Measurements from ENCODE around the gene HOXA6. TPM values are rescaled to one million over a fixed set of nuclear protein-coding genes. Genes with fewer than 3 reads are reported as not detected.
A peak's percentile ranks its signal among the peaks of the same experiment; 100 is the strongest.

Gene HOXA6
- total RNA-seq, 1 donor from 2014 or later: not detected

DNA sequence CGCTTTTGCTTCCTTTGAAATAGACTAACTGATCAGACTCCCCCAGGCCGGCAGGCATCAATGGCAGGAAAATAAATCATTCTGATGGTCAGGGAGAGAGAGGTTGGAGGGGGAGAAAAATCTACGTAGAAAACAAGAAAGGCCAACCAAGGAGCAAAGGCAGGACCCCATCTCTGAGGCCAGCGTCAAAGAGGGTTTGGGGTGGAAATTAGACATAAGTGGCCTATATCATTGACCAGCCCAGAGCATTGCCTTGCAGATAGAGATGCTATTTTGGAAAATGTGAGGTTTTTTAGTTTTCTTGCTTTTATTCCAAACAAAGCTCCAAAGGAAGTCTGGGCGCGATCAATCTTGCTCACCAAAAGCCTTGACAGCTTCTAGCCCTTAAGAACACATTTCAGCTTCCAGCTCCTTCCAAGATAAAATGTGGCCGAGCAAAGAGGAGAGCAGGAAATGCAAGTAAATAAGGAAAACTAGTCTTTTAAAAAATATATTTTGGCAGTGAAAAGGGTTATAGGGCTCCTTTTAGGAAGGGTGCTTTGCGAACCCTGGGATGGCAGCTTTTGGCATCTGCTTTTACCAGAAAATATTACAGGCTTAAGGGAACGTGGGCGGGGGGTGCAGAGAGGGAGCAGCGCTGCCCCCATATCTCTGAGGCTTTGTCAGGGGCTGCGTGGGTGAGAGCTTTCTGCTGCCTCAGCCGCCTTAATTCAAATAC lies 43.1 kb downstream of the HOXA6 start:
- TF ChIP-seq, protein P1, sequence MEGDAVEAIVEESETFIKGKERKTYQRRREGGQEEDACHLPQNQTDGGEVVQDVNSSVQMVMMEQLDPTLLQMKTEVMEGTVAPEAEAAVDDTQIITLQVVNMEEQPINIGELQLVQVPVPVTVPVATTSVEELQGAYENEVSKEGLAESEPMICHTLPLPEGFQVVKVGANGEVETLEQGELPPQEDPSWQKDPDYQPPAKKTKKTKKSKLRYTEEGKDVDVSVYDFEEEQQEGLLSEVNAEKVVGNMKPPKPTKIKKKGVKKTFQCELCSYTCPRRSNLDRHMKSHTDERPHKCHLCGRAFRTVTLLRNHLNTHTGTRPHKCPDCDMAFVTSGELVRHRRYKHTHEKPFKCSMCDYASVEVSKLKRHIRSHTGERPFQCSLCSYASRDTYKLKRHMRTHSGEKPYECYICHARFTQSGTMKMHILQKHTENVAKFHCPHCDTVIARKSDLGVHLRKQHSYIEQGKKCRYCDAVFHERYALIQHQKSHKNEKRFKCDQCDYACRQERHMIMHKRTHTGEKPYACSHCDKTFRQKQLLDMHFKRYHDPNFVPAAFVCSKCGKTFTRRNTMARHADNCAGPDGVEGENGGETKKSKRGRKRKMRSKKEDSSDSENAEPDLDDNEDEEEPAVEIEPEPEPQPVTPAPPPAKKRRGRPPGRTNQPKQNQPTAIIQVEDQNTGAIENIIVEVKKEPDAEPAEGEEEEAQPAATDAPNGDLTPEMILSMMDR (IDR thresholded peaks at IDR 0.05; ENCODE audit: partially characterized antibody, unreplicated experiment): no peak
- Mint-ChIP-seq H3K4me3 (ENCODE audit: unreplicated experiment) (no peak overlapping the region), H3K27me3 (ENCODE audit: unreplicated experiment) (peaks cover 65% of the 10 kb centered on the region), H3K36me3 (ENCODE audit: unreplicated experiment) (peaks cover 2% of the 10 kb centered on the region), H3K4me1 (ENCODE audit: low read depth, unreplicated experiment) (peaks cover 8% of the 10 kb centered on the region), H3K9me3 (ENCODE audit: unreplicated experiment) (peaks cover 40% of the 10 kb centered on the region), H3K27ac (ENCODE audit: unreplicated experiment) (no peak overlapping the region)
- DNase-seq: no peak

DNA sequence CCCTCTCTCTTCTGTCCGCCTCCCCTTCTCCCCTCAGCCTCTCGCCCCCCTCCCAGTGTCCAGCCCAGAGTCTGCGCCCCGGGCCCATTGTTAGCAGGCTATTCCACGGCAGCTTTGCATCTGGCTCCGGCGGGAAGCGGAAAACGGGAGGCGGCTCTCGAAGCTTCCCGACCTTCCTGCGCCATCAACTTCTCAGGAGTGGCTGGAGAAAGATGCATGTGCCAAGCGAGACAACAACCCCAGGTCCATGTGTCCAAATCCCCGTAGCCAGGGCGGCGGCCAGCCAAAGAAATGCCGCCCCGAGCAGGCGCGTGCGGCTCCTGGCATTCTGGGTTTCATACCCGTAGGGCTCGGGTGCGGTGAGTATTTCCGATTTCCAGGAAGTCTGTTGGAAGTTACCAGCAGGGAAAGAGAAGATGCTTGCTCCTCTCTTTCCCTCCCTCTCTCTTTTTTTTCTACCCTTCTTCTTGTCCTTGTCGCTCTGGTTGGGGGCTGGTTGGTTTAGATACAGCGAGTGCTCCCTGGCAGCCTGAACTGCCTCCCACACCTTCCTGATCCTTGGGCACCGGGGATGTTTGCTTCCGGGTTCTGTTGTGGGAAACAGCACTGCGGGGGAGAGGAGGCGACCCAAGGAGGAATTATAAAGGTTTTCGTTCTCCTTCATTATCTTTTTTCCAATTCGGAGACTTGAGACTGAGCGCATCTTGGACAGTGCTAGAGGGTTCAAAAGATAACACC lies 43.9 kb downstream of the HOXA6 start:
- Mint-ChIP-seq H3K27ac (ENCODE audit: unreplicated experiment) (no peak overlapping the region), H3K4me3 (ENCODE audit: unreplicated experiment) (peak overlapping the region; percentile 18), H3K36me3 (ENCODE audit: unreplicated experiment) (peaks cover 4% of the 10 kb centered on the region), H3K9me3 (ENCODE audit: unreplicated experiment) (peaks cover 43% of the 10 kb centered on the region), H3K4me1 (ENCODE audit: low read depth, unreplicated experiment) (peaks cover 14% of the 10 kb centered on the region), H3K27me3 (ENCODE audit: unreplicated experiment) (peaks cover 67% of the 10 kb centered on the region)
- no peak for DNase-seq
- TF ChIP-seq, protein P1 (IDR thresholded peaks at IDR 0.05; ENCODE audit: partially characterized antibody, unreplicated experiment): no peak

DNA sequence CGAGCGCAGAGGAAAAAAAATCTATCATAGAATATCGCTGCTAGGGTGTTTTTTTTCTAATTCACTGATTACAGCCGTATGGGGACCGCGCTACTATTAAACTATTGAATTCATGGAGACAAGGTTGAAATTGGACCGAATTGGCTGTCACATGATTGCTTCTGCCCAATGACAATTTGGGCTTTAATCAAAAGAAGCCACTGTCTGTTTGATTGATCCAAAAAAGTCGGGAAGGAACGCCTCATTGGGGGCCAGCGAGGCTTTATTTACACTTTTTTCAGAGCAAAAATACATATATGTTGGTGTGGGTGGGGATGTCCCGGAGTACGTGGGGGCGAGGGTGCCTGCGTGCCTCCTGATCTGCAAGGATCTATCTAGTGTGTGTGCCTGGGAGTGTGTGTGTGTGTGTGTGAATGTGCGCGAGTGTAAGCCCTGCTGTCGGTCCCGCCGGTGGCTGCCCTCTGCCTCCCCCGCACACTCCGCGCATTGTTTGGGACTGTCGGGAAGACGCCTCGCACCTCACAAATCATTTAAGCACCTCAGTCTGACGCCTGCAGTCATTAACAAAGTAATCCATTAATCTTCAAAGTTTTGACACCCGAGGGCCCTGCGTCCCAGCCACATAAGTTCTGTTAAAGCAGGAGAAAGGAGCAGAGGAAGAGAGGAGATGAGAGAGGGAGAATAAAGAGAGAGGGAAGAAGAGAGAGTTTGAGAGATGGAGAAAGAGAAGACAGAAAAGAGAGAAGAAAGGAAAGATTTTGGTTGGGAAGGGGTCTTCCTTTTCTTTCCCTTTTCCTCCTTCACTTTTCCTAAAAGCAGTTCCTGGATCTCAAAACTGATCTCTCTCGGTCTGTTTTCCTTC lies 44.8 kb downstream of the HOXA6 start, which contains the start of gene HOXA2:
HOXA2 (minus strand) TSS at position 103 of the 862 bp plus-strand sequence. CDS start 183 bp downstream, outside the sequence.
- H3K9me3 Mint-ChIP-seq (ENCODE audit: unreplicated experiment): peaks cover 44% of the 10 kb centered on the region
- peaks cover 13% of the 10 kb centered on the region for H3K4me1 Mint-ChIP-seq (ENCODE audit: low read depth, unreplicated experiment)
- H3K4me3 Mint-ChIP-seq (ENCODE audit: unreplicated experiment): peak within 1 kb of the TSS; percentile 27
- peak within 1 kb of the TSS; percentile 49 for H3K27ac Mint-ChIP-seq (ENCODE audit: unreplicated experiment)
- H3K36me3 Mint-ChIP-seq (ENCODE audit: unreplicated experiment): peaks cover 4% of the 10 kb centered on the region
- H3K27me3 Mint-ChIP-seq (ENCODE audit: unreplicated experiment): peaks cover 70% of the 10 kb centered on the region
- TF ChIP-seq, protein P1 (IDR thresholded peaks at IDR 0.05; ENCODE audit: partially characterized antibody, unreplicated experiment): no peak
- DNase-seq: no peak

DNA sequence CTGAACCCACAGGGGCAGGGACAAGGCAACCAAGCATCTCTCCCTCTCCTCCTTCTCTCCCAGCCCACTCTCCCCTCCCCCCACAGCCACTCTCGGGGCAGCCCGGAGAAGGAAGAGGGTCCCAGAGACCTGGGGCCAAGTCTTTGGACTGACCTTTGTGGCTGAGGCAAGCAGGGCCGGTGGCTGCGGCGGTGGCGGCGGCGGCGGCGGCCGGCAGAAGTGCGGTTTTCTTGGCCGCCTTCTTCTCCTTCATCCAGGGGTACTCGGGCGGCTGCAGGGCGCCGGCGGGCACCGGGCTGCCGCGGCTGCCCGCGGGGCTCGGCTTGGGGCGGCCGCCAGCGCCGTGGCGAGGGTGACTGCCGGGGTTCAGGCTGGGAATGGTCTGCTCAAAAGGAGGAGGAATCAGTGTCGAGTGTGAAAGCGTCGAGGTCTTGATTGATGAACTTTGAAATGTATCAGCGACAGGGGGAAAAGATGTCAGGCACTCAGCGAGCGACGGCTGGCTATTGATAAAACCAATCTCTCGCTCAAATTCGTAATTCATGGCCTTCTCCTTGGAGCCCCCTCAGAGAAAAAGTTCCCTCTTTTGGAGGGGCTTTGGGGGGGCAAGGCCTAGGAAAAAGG lies 45.5 kb downstream of the HOXA6 start:
- Mint-ChIP-seq H3K36me3 (ENCODE audit: unreplicated experiment) (peaks cover 4% of the 10 kb centered on the region), H3K4me3 (ENCODE audit: unreplicated experiment) (no peak overlapping the region), H3K9me3 (ENCODE audit: unreplicated experiment) (peaks cover 39% of the 10 kb centered on the region), H3K4me1 (ENCODE audit: low read depth, unreplicated experiment) (peaks cover 14% of the 10 kb centered on the region), H3K27ac (ENCODE audit: unreplicated experiment) (peak overlapping the region; percentile 49), H3K27me3 (ENCODE audit: unreplicated experiment) (peaks cover 71% of the 10 kb centered on the region)
- TF ChIP-seq, protein P1 (IDR thresholded peaks at IDR 0.05; ENCODE audit: partially characterized antibody, unreplicated experiment): no peak
- no peak for DNase-seq
